NCI-H146 (cell line): ENCODE measurements around the gene PTPRM.
"Not testable (repeated sequence)": the region's sequence is repeated elsewhere in the genome, so short reads cannot be mapped to it uniquely, and the experiment has no call there.

Source experiments
- DNase-seq: peaks from one replicate; lab custom pipeline; 2025; lab: John Stamatoyannopoulos, UW

The PTPRM gene

GRCh38 chr18:7726522-7726921, 159.4 kb downstream of the PTPRM start:
- DNase-seq: no peak

DNA sequence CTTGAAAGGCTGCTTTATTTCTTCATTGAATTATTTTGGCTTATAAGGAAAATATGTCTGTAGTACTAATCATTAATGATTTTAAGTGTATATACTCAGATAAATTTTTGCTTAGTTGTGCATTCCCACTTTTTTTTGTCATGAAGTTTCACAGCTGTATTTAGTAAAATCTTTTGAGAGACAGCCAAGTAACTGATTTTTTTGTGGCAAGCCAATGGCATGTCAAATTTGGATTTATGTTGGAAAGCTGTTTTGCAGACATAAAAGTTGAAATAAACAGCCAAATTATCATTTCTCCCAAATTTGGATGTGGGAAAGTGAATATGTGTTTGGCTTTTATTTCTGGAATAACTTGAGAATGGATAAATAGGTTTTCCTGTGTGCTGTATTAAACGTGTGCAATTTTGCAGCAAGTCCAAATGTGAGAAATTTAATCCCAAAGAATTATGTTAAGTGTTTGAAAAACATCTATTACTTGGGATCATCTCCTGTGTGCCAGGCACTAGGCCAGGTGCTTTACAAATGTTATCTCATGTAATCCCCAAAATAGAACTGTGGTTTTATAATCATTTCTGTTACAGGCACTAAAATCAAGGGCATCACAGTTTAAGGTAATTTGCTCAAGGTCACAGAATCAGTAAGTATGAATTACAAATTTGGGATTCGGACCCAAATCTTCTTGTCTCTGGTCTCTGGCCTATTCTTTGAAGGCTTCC, 160.4 kb downstream of the PTPRM start:
- DNase-seq: no peak

GRCh38 chr18:7728297-7728696, 161.2 kb downstream of the PTPRM start:
- DNase-seq: peak; percentile 8

DNA sequence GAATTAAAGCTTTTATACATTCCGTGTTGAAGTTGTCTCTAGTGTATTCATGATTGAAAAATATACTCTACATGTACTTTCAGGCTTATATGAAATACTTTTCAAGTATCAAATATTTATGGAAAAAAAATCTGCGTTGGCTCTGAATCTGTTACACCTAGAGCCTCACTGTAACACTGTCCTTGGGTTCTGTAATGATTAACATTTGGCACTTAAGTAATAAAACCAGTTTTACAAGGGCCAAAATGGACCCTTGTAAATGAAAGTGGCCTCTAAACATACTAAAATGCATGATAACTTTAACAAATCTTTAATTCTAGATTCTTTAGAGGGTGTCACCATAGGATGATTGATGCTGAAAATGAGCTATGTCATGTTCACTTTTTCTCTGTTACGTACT, 162.8 kb downstream of the PTPRM start:
- DNase-seq: no peak

GRCh38 chr18:7730682-7731081, 163.6 kb downstream of the PTPRM start:
- DNase-seq: no peak

- DNase-seq: no peak
These were observed 166.5 kb downstream of the PTPRM start for GRCh38 chr18:7733642-7734041.

DNA sequence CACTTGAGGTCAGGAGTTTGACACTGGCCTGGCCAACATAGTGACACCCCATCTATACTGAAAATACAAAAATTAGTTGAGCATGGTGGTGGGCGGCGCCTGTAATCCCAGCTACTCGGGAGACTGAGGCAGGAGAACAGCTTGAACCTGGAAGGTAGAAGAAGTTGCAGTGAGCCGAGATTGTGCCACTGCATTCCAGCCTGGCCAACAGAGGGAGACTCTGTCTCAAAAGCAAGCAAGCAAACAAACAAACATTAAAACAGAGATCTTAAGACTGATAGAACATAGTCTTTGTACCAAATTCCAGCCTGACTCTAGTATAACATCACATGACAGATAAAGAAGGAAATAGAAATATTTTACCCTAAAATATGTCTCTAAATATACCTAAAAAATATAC, 168.1 kb downstream of the PTPRM start:
- no peak for DNase-seq

DNA sequence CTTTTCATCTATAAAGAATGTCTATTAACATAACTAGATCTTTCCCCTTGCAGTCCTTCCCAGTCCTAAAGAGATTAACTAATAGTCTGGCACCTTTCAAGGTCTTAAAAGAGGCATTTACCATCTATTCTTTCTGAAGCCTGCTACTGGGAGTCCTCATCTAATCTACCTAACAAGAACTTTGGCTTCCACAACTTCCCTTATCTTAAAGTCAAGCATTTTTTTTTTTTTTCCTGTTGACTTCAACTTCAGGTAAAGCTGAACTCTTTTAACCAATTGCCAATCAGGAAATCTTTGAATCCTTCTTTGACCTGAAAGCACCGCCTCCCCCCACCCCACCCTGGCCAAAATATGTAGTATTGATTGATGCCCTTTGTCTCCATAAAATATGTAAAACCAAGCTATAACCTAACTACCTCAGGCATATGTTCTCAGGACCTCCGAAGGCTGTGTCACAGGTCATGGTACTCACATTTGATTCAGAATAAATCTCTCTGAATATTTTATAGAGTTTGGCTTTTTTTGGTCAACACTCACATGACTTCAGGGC, 168.6 kb downstream of the PTPRM start:
- DNase-seq: no peak

GRCh38 chr18:7736526-7736925, 169.4 kb downstream of the PTPRM start:
- not testable (repeated sequence) for DNase-seq

DNA sequence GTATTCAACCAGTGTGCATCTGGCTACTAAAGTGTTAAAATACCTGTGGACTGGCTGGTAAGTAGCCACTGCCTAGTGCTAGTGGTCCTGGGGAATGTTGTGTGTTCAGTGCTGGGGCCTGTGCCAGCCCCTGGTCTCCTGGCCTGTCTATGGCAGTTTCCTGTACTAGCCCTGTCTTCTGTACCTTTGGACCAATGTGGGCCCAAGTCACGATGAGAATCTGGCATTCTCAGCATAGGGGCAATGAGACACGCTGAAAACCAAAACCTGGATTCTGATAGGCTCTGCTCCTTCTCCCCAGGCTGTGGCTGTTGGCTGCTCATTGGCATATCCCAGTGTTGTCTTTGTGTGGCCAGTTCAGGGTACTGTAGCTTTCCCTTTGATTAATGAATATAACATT, 170.4 kb downstream of the PTPRM start:
- no peak for DNase-seq

GRCh38 chr18:7740821-7741220, 173.7 kb downstream of the PTPRM start:
- no peak for DNase-seq

DNA sequence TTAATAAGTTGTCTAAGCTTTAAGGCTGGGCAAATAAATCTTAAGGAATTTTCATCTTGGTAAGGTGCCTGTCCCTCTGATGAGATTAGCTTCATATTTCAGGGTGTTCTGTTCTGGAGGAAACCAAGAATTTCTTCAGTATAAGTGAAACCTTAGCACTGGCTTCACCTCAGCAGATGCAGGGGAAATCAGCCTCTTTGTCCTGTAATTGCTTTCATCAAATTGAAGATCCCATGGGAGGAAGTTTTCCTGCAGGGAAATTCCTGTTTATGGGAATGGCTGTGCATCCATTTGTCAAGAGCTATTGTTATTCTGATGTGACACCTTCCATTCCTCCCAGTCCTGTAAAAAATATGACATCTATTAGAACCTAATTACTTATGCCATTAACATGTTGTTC, 174.5 kb downstream of the PTPRM start:
- DNase-seq: no peak

GRCh38 chr18:7742224-7742623, 175.1 kb downstream of the PTPRM start:
- DNase-seq: no peak

- no peak for DNase-seq
These were observed 176.1 kb downstream of the PTPRM start for GRCh38 chr18:7743256-7743655.

GRCh38 chr18:7746106-7746505, 179.0 kb downstream of the PTPRM start:
- no peak for DNase-seq

- no peak for DNase-seq
These were observed 181.3 kb downstream of the PTPRM start for GRCh38 chr18:7748251-7749007.

GRCh38 chr18:7749008-7749405, 181.9 kb downstream of the PTPRM start:
- DNase-seq: no peak

DNA sequence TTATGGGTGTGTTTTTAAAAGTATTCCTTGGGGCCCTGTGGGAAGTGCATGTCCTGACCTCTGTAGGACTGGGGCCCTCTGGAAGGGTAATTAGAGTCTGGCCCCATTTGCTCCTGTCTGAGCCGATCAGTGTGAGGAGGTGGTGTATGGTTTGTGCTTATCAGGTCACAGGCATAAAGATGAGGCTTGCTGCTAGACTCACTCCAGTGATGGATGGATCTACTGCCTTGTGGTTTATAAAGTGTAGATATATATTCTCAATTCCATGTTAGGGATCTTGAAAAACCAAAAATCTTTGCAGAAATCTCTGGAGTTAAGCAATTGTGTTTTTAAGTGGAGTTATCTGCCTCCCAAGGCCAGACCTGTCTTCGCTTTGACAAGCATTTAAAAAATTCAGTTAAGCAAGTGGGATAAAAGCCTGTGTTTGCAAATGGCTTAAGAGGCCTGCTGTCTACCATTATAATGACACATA, 182.4 kb downstream of the PTPRM start:
- DNase-seq: no peak

GRCh38 chr18:7750095-7750663, 183.1 kb downstream of the PTPRM start:
- DNase-seq: no peak

- no peak for DNase-seq
These were observed 183.8 kb downstream of the PTPRM start for GRCh38 chr18:7750966-7751365.

DNA sequence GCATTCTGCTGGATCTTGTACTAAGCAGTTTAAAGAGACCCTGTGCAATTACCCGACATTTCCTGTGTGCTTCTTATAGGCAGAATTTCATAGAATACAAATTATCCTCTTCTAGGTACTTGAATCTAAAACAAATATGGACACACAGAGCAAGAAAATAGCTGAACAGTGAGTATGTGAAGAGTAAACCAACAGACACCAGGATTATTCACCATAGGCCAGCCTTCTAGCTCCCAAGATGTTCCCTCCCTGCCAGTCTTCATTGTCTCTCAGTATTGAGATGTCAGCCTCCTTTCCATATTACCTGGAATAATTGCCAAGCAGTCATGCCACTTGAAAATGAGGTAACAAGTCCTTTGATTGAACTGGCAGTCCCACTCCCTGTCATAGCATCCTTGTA, 187.1 kb downstream of the PTPRM start:
- no peak for DNase-seq

DNA sequence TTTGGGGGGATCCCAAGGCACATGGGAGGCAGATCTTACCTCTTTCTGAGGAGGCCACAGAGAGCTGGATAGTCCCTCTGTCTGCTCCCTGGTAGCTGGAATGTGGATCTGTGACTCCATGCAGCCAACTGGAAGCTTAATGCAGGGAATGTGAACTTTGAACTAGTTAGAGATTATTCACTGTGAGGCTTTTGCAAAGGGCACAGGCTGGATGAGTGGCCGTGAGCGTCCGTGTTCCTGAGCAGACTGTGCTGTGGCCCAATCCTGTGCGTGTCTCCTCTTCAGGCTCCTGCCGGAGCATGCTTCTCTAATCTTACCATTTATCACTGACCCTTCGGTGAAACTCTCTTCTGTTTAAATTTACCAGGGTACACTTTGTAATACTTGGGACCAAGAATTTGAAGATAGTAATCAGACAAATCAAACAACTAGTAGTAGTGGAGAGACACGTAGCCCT, 187.6 kb downstream of the PTPRM start:
- DNase-seq: no peak
